Right cardiac atrium (tissue), 5 donors: ENCODE data around the gene LRRC8B. TPM values are rescaled to one million over a fixed set of nuclear protein-coding genes. Genes with fewer than 3 reads are reported as not detected.
A peak's percentile ranks its signal among the peaks of the same experiment; 100 is the strongest.
"Not testable (repeated sequence)": the region's sequence is repeated elsewhere in the genome, so short reads cannot be mapped to it uniquely, and the experiment has no call there.

Source experiments
- ATAC-seq, 2 donors: fragments of 200-7000 bp; cut with Tn5 transposase; one replicate each; pipeline versions ENCODE4 v1.8.0 to v1.9.1; 2020; ENCODE audit warnings: moderate library complexity in 2 of 2, mild to moderate bottlenecking in 1 of 2
- DNase-seq, 3 donors: peaks; one replicate each; pipeline ENCODE4 v3.0.0-alpha.2; 2020
- H3K27ac ChIP-seq: one replicate; pipeline ENCODE4 v1.5.1; 2013; ENCODE audit warnings: mild to moderate bottlenecking, low read length, control low read depth, moderate library complexity
- H3K27me3 ChIP-seq: one replicate; pipeline ENCODE4 v1.6.1; 2013; ENCODE audit not compliant: control insufficient read depth, insufficient read depth
- H3K4me1 ChIP-seq: one replicate; pipeline ENCODE4 v1.6.1; 2013; ENCODE audit warnings: low read length; ENCODE audit not compliant: control insufficient read depth, insufficient read depth
- H3K4me3 ChIP-seq: one replicate; pipeline ENCODE4 v1.5.1; 2013; ENCODE audit warnings: low read length, control low read depth
- H3K9me3 ChIP-seq: one replicate; pipeline ENCODE4 v1.6.1; 2013; ENCODE audit warnings: low read length; ENCODE audit not compliant: control insufficient read depth
- WGBS: extraction: QIAGEN DNeasy Blood & Tissue Kit; methylation state at CpG from one replicate; pipeline ENCODE4 v1.1.7; 2013; 5-methylcytosine and 5-hydroxymethylcytosine counted together
- intact Hi-C, 4 donors: fragments of 100-400 bp; cut with DNase I; formaldehyde crosslinking; loops; one replicate each; pipeline versions ENCODE4 v1.11.0 to v1.14.0; 2022 to 2023
- polyA plus RNA-seq: library from polyadenylated mRNA; stranded (reverse); fragments of 200-250 nt; gene quantifications from one replicate; pipeline ENCODE4 v1.2.3, GENCODE V29; 2013
- total RNA-seq, 4 donors: library from RNA; stranded (reverse); fragmentation: NEBNext Ultra II Directional; extraction: Animal tissue kit (Norgen Biotek cat#: 25700); gene quantifications; one replicate each; pipeline ENCODE4 v1.2.1, GENCODE V29; 2021
- donor health status: healthy with polysubstance abuse.
- donor health status: DM: no; HTN: yes; CAD: no.
- donor health status: DM: no; HTN: no; CAD: no.
- donor health status: DM: no; HTN: yes; CAD: no; lungs with severe emphysema.
- donor health status: DM: yes; HTN: yes; CAD: no.

Gene LRRC8B
- total and polyA plus RNA-seq, 5 donors = 1.4 to 5.6 (median 5.1) TPM

- ATAC-seq = no peak
- no peak overlapping the region for H3K27ac ChIP-seq
- no peaks in the 10 kb centered on the region for H3K4me1 ChIP-seq
- 62% methylated on average over 4 of the region's 4 CpGs for WGBS
- no peak overlapping the region for H3K4me3 ChIP-seq
- no peaks in the 10 kb centered on the region for H3K9me3 ChIP-seq
- DNase-seq = no peak
- H3K27me3 ChIP-seq = no peaks in the 10 kb centered on the region
- intact Hi-C loops = no loop called here
Measured at GRCh38 chr1:89624715-89625323, 100.2 kb downstream of the LRRC8B start.

- H3K4me3 ChIP-seq = no peak overlapping the region
- no peaks in the 10 kb centered on the region for H3K27me3 ChIP-seq
- ATAC-seq (no peak), DNase-seq (no peak)
- no peaks in the 10 kb centered on the region for H3K4me1 ChIP-seq
- intact Hi-C loops = no loop called here
- no peaks in the 10 kb centered on the region for H3K9me3 ChIP-seq
- H3K27ac ChIP-seq = no peak overlapping the region
Measured at GRCh38 chr1:89627596-89627962, 103.0 kb downstream of the LRRC8B start.

DNA sequence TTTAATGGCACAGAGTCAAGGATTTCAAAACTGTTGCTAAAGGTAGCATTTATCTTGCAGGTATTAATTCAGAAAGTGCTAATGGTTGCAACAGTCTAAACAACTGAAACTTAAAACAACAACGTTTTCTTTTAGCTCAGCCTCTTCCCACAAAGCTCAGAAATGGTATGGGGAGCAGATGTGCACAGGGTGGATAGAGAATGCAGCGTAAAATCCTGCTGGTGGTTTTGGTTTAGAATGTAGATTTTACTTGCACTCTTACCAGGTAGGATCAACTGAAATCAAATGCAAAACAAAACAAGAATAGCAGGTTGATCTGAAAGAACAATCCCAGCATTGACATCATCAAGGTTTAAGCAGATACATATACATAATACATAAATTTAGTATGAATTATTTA is 104.5 kb downstream of the LRRC8B start:
- no peak for DNase-seq
- Histone ChIP-seq H3K4me3 (no peak overlapping the region), H3K9me3 (no peaks in the 10 kb centered on the region), H3K27me3 (no peaks in the 10 kb centered on the region), H3K27ac (no peak overlapping the region), H3K4me1 (no peaks in the 10 kb centered on the region)
- intact Hi-C loops = no loop called here
- WGBS = 85% methylated on average over 2 of the region's 2 CpGs
- ATAC-seq = no peak

GRCh38 chr1:89629600-89629999 is 105.0 kb downstream of the LRRC8B start:
- H3K4me1 ChIP-seq, H3K27ac ChIP-seq, DNase-seq, H3K4me3 ChIP-seq, intact Hi-C loops, H3K27me3 ChIP-seq, H3K9me3 ChIP-seq, ATAC-seq: not testable (repeated sequence)
- 98% methylated on average over 2 of the region's 2 CpGs for WGBS

DNA sequence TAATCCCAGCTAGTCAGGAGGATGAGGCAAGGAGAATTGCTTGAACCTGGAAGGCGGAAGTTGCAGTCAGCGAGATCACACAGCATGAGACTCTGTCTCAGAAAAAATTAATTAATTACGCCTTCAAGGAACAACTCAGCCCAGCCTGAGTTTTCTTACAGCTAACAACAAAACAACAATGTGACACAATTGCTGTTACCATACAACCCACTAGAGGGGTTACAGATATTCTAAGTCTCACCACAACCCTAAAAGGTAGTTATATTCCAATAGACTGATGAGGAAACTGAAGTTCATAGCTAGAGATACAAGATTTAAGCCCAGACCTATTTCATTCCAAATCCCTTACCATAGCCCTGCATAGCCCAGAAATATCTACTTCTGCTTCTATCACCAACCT is 105.4 kb downstream of the LRRC8B start:
- intact Hi-C loops = loop anchor here in 3 of 4 donors (5.0 to 10.0 kb wide), 3 partner anchors 75 to 135 kb away; no protein-coding TSS in a partner anchor
- Histone ChIP-seq H3K27me3 (no peaks in the 10 kb centered on the region), H3K9me3 (no peaks in the 10 kb centered on the region), H3K4me3 (no peak overlapping the region), H3K4me1 (no peaks in the 10 kb centered on the region), H3K27ac (no peak overlapping the region)
- WGBS = 100% methylated on average over 3 of the region's 3 CpGs
- ATAC-seq (no peak), DNase-seq (no peak)

DNA sequence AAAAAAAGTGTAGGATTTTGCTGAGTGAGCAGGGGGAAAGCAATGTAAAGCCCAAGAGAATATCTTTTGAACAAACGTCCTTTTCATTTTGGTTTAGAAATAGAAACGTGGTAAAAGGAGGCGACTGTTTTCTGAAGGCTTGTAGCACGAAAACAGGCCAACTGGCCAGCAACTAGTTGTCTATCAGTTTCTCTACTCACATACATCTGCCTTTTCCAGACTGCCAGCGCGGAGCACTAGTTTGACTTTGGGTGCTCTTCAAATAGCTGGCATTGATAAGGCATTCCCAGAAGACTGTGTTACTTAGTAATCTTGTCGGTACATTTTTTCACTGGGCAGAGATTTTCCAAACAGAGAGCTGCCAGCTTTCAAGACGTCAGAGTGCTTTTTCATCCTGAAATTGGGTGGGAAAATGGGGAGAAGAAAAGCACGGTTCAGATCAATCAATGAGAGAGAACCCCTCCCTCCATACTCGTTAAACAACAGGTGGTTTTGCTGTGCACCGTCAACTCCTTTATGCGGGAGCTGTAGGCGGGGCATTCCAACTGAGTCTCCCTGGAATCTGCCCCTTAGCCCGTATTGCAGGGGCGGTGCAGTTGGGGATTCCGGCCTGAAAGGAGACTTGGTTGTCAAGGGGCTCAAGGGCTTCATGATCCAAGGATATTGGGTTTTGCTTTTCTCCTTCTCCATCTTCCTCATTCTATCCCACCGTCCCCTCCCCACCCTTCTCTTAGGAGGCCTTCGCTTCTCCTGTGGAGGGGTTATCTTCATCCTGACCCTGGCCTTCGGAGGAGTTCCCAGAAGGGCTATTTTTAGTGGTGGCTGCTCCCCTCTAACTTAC is 107.4 kb downstream of the LRRC8B start:
- intact Hi-C loops = loop anchor here (2.0 to 10.0 kb wide), 4 partner anchors 73 to 133 kb away; no protein-coding TSS in a partner anchor
- H3K4me1 ChIP-seq = no peaks in the 10 kb centered on the region

GRCh38 chr1:89632657-89633247 is 108.1 kb downstream of the LRRC8B start, which contains the start of gene LRRC8C:
LRRC8C (plus strand) TSS chr1:89633120; CDS start chr1:89686474, 53,354 bp downstream.
- peak; percentile 95 to 96 for ATAC-seq
- Histone ChIP-seq H3K27me3 (no peaks in the 10 kb centered on the region), H3K9me3 (no peaks in the 10 kb centered on the region), H3K4me1 (no peaks in the 10 kb centered on the region), H3K27ac (peak within 1 kb of the TSS; percentile 95), H3K4me3 (peak within 1 kb of the TSS; percentile 56)
- intact Hi-C loops = loop anchor here (2.0 to 10.0 kb wide), 4 partner anchors 72 to 132 kb away; no protein-coding TSS in a partner anchor
- WGBS = under 1% methylated on average over 76 of the region's 76 CpGs
- peak; percentile 89 to 96 (median 95) for DNase-seq

More for the DNA sequence above, 107.4 kb downstream of the LRRC8B start:
- H3K27ac ChIP-seq = peak overlapping the region; percentile 95
- ATAC-seq = peak; percentile 22 to 24
- 16% methylated on average over 19 of the region's 19 CpGs for WGBS
- peak in 2 of 3 donors; percentile 22 to 56 for DNase-seq
- no peaks in the 10 kb centered on the region for H3K9me3 ChIP-seq
- H3K27me3 ChIP-seq = no peaks in the 10 kb centered on the region
- H3K4me3 ChIP-seq = peak overlapping the region; percentile 56

GRCh38 chr1:89633248-89633799 is 108.7 kb downstream of the LRRC8B start:
- H3K4me3 ChIP-seq = peak overlapping the region; percentile 56
- WGBS = under 1% methylated on average over 57 of the region's 57 CpGs
- intact Hi-C loops = loop anchor here (2.0 to 10.0 kb wide), 4 partner anchors 71 to 131 kb away; no protein-coding TSS in a partner anchor
- peak overlapping the region; percentile 81 for H3K27ac ChIP-seq
- no peaks in the 10 kb centered on the region for H3K4me1 ChIP-seq
- no peaks in the 10 kb centered on the region for H3K27me3 ChIP-seq
- ATAC-seq (peak; percentile 79), DNase-seq (peak; percentile 63 to 85 (median 82))
- no peaks in the 10 kb centered on the region for H3K9me3 ChIP-seq

DNA sequence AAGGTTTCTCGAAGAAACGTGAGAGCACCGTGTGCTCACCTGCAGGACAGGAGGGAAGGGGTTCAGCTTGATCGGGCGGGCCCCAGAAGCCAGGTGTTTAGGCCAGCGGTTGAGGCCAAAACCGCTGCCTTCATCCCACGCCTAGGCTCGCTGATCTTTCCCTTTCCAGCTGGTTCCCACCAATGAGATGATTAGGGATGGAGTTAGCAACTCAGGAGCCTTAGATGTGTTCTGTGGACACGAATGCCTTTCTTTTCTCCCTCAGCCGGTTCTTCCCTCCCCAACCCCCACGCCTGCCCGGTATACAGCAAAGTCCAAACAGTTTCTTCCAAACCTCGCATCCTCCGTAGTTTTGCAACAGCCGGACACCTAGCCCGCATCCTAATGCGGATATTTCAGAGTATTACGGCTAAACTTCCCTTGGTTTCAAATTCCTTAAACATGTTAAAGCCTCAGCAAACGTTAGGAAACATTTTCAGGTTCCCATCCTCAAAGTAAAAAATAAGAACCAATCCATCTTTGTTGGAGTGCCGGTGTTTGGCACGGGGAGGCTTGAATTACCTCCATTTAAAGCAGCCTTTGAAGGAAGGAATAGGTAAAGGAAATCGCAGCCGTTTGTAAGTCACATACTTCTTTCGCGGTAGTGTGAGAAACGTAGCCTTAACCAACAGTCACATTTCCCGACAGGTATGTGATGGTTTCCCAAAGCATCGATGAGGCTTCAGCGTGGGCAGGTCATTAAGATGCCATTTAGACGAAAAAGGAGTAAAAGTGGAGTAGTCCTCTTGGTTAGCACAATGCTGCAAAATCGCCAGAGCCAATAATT is 109.4 kb downstream of the LRRC8B start:
- ATAC-seq (peak; percentile 3), DNase-seq (peak in 1 of 3 donors; percentile 14)
- Histone ChIP-seq H3K4me1 (no peaks in the 10 kb centered on the region), H3K9me3 (no peaks in the 10 kb centered on the region), H3K27me3 (no peaks in the 10 kb centered on the region), H3K4me3 (peak overlapping the region; percentile 56), H3K27ac (peak overlapping the region; percentile 81)
- intact Hi-C loops = loop anchor here (2.0 to 10.0 kb wide), 4 partner anchors 71 to 131 kb away; no protein-coding TSS in a partner anchor
- 8% methylated on average over 32 of the region's 32 CpGs for WGBS
